Measurements from ENCODE around the gene TMEM213. TPM values are rescaled to one million over a fixed set of nuclear protein-coding genes. Genes with fewer than 3 reads are reported as not detected.

TMEM213 gene
- total RNA-seq = not detected in 2 replicates
- long read RNA-seq, partial matches to known transcripts = 0 of 1 reads
- long read RNA-seq, other reads (novel, unspliced or antisense) = 1 of 1 reads

- H3K27me3 Mint-ChIP-seq (ENCODE audit: unreplicated experiment) = peaks cover 35% of the 10 kb centered on the region
- no peak within 1 kb of the TSS for H3K4me3 Mint-ChIP-seq (ENCODE audit: unreplicated experiment)
- H3K4me1 Mint-ChIP-seq (ENCODE audit: unreplicated experiment) = no peaks in the 10 kb centered on the region
- no peak for DNase-seq (ENCODE audit: extremely low spot score, unreplicated experiment)
- no peak within 1 kb of the TSS for H3K27ac Mint-ChIP-seq (ENCODE audit: unreplicated experiment)
- TF ChIP-seq CTCF (IDR thresholded peaks at IDR 0.05) = no peak
- no peaks in the 10 kb centered on the region for H3K9me3 Mint-ChIP-seq (ENCODE audit: unreplicated experiment)
- H3K36me3 Mint-ChIP-seq (ENCODE audit: unreplicated experiment) = no peaks in the 10 kb centered on the region
Measured at GRCh38 chr7:138797715-138798320, at the start of gene TMEM213, which contains the start of gene ATP6V0A4. Gene TMEM213 (plus strand): TSS chr7:138797994. CDS start chr7:138798105, 111 bp downstream. Gene ATP6V0A4 (minus strand): TSS chr7:138798196. CDS start chr7:138771247, 26,949 bp downstream.

GRCh38 chr7:138748666-138749065, 49.1 kb upstream of the TMEM213 start:
- H3K27ac Mint-ChIP-seq (ENCODE audit: unreplicated experiment) = no peak overlapping the region
- H3K27me3 Mint-ChIP-seq (ENCODE audit: unreplicated experiment) = peaks cover 13% of the 10 kb centered on the region
- H3K4me1 Mint-ChIP-seq (ENCODE audit: unreplicated experiment) = no peaks in the 10 kb centered on the region
- DNase-seq (ENCODE audit: extremely low spot score, unreplicated experiment) = no peak
- H3K9me3 Mint-ChIP-seq (ENCODE audit: unreplicated experiment) = no peaks in the 10 kb centered on the region
- no peak for TF ChIP-seq CTCF (IDR thresholded peaks at IDR 0.05)
- H3K4me3 Mint-ChIP-seq (ENCODE audit: unreplicated experiment) = no peak overlapping the region
- H3K36me3 Mint-ChIP-seq (ENCODE audit: unreplicated experiment) = no peaks in the 10 kb centered on the region

- Mint-ChIP-seq H3K27ac (ENCODE audit: unreplicated experiment) (no peak overlapping the region), H3K9me3 (ENCODE audit: unreplicated experiment) (no peaks in the 10 kb centered on the region), H3K4me1 (ENCODE audit: unreplicated experiment) (peaks cover under 1% of the 10 kb centered on the region), H3K4me3 (ENCODE audit: unreplicated experiment) (no peak overlapping the region), H3K36me3 (ENCODE audit: unreplicated experiment) (no peaks in the 10 kb centered on the region), H3K27me3 (ENCODE audit: unreplicated experiment) (peaks cover 13% of the 10 kb centered on the region)
- no peak for TF ChIP-seq CTCF (IDR thresholded peaks at IDR 0.05)
- DNase-seq (ENCODE audit: extremely low spot score, unreplicated experiment) = no peak
Measured at GRCh38 chr7:138749960-138750359, 47.8 kb upstream of the TMEM213 start.

GRCh38 chr7:138750473-138750872, 47.3 kb upstream of the TMEM213 start:
- no peak for DNase-seq (ENCODE audit: extremely low spot score, unreplicated experiment)
- Mint-ChIP-seq H3K27ac (ENCODE audit: unreplicated experiment) (no peak overlapping the region), H3K27me3 (ENCODE audit: unreplicated experiment) (peaks cover 13% of the 10 kb centered on the region), H3K9me3 (ENCODE audit: unreplicated experiment) (no peaks in the 10 kb centered on the region), H3K36me3 (ENCODE audit: unreplicated experiment) (no peaks in the 10 kb centered on the region), H3K4me1 (ENCODE audit: unreplicated experiment) (peaks cover 5% of the 10 kb centered on the region), H3K4me3 (ENCODE audit: unreplicated experiment) (no peak overlapping the region)
- no peak for TF ChIP-seq CTCF (IDR thresholded peaks at IDR 0.05)

- Mint-ChIP-seq H3K36me3 (ENCODE audit: unreplicated experiment) (no peaks in the 10 kb centered on the region), H3K27ac (ENCODE audit: unreplicated experiment) (no peak overlapping the region), H3K4me1 (ENCODE audit: unreplicated experiment) (peaks cover 9% of the 10 kb centered on the region), H3K27me3 (ENCODE audit: unreplicated experiment) (peaks cover 13% of the 10 kb centered on the region), H3K9me3 (ENCODE audit: unreplicated experiment) (no peaks in the 10 kb centered on the region), H3K4me3 (ENCODE audit: unreplicated experiment) (no peak overlapping the region)
- TF ChIP-seq CTCF (IDR thresholded peaks at IDR 0.05) = no peak
- no peak for DNase-seq (ENCODE audit: extremely low spot score, unreplicated experiment)
Measured at GRCh38 chr7:138750901-138751464, 46.8 kb upstream of the TMEM213 start.
